Bone marrow (tissue), 2 donors: ENCODE results near the gene APCDD1.
"Not testable (repeated sequence)": the region's sequence is repeated elsewhere in the genome, so short reads cannot be mapped to it uniquely, and the experiment has no call there.

Experiments used
- DNase-seq, 2 donors: peaks; one replicate each; lab custom pipeline; 2025; lab: John Stamatoyannopoulos, UW

The APCDD1 gene

GRCh38 chr18:10526561-10526949 is 72.1 kb downstream of the APCDD1 start:
- no peak for DNase-seq

- DNase-seq, result no peak
Observed at GRCh38 chr18:10528439-10528838, 74.0 kb downstream of the APCDD1 start.

- DNase-seq, result no peak
Observed at GRCh38 chr18:10530002-10530401, 75.6 kb downstream of the APCDD1 start.

GRCh38 chr18:10530852-10531251 is 76.4 kb downstream of the APCDD1 start:
- DNase-seq, result no peak

- no peak for DNase-seq
Observed at GRCh38 chr18:10533111-10533510, 78.7 kb downstream of the APCDD1 start.

- no peak for DNase-seq
Observed at GRCh38 chr18:10536280-10536679, 81.8 kb downstream of the APCDD1 start.

GRCh38 chr18:10537765-10538164 is 83.3 kb downstream of the APCDD1 start:
- DNase-seq, result no peak

- DNase-seq, result not testable (repeated sequence)
Observed at GRCh38 chr18:10539124-10539523, 84.7 kb downstream of the APCDD1 start.
